HEK293T (cell line): ENCODE measurements around the gene ABLIM2.
"Not testable (repeated sequence)": the region's sequence is repeated elsewhere in the genome, so short reads cannot be mapped to it uniquely, and the experiment has no call there.

ENCODE experiments used
- CTCF ChIA-PET: fragments of 350-600 bp; formaldehyde crosslinking; extraction: SDS; loops from one replicate; lab custom pipeline; 2021; ENCODE audit warnings: antibody characterized with exemption, inconsistent platforms; lab: Yijun Ruan, JAX
- POLR2A ChIA-PET: fragments of 350-600 bp; formaldehyde crosslinking; extraction: SDS; loops from one replicate; lab custom pipeline; 2020; ENCODE audit warnings: antibody characterized with exemption, inconsistent platforms; lab: Yijun Ruan, JAX
- DNase-seq: peaks from one replicate; pipeline ENCODE4 v3.0.0; 2012; ENCODE audit warnings: mixed read lengths; ENCODE audit errors: extremely low spot score
- ARNT ChIP-seq: fragments of 450-650 bp; IDR thresholded peaks from 2 replicates; pipeline ENCODE4 v1.6.1; 2017; ENCODE audit warnings: mild to moderate bottlenecking
- BHLHE40 ChIP-seq: fragments of 450-650 bp; IDR thresholded peaks from 2 replicates; pipeline ENCODE4 v1.6.1; 2016; ENCODE audit warnings: mild to moderate bottlenecking, moderate library complexity, borderline replicate concordance
- CTBP1 ChIP-seq: fragments of 450-650 bp; IDR thresholded peaks from 2 replicates; pipeline ENCODE4 v1.6.1; 2016; ENCODE audit warnings: borderline replicate concordance
- ELF4 ChIP-seq: fragments of 450-650 bp; IDR thresholded peaks from 2 replicates; pipeline ENCODE4 v1.6.1; 2017; ENCODE audit warnings: antibody characterized with exemption
- FOXA1 ChIP-seq: fragments of 450-650 bp; IDR thresholded peaks from 2 replicates; pipeline ENCODE4 v1.6.1; 2016; ENCODE audit warnings: mild to moderate bottlenecking
- FOXK2 ChIP-seq: fragments of 450-650 bp; IDR thresholded peaks from 2 replicates; pipeline ENCODE4 v1.6.1; 2016; ENCODE audit warnings: mild to moderate bottlenecking
- FOXM1 ChIP-seq: fragments of 450-650 bp; IDR thresholded peaks from 2 replicates; pipeline ENCODE4 v1.6.1; 2017; ENCODE audit warnings: mild to moderate bottlenecking, borderline replicate concordance
- HDGF ChIP-seq: fragments of 450-650 bp; IDR thresholded peaks from 2 replicates; pipeline ENCODE4 v1.6.1; 2017; ENCODE audit warnings: antibody characterized with exemption, borderline replicate concordance
- L3MBTL2 ChIP-seq: fragments of 450-650 bp; conservative IDR thresholded peaks from 2 replicates; pipeline ENCODE4 v1.6.1; 2016; ENCODE audit warnings: mild to moderate bottlenecking
- LEF1 ChIP-seq: fragments of 450-650 bp; IDR thresholded peaks from 2 replicates; pipeline ENCODE4 v1.6.1; 2017; ENCODE audit warnings: mild to moderate bottlenecking, borderline replicate concordance
- NFRKB ChIP-seq: fragments of 450-650 bp; IDR thresholded peaks from 2 replicates; pipeline ENCODE4 v1.6.1; 2016; ENCODE audit warnings: mild to moderate bottlenecking, moderate library complexity
- SP1 ChIP-seq: fragments of 450-650 bp; IDR thresholded peaks from 2 replicates; pipeline ENCODE4 v1.6.1; 2017
- SUZ12 ChIP-seq: fragments of 450-650 bp; IDR thresholded peaks from 2 replicates; pipeline ENCODE4 v1.6.1; 2016; ENCODE audit warnings: mild to moderate bottlenecking
- TARDBP ChIP-seq: fragments of 450-650 bp; IDR thresholded peaks from 2 replicates; pipeline ENCODE4 v1.6.1; 2016
- ZNF384 ChIP-seq: fragments of 450-650 bp; IDR thresholded peaks from 2 replicates; pipeline ENCODE4 v1.6.1; 2016
- TF ChIP-seq, protein P1 (sequence below): fragments of 450-650 bp; IDR thresholded peaks from 2 replicates; pipeline ENCODE4 v1.6.1; 2016

Gene ABLIM2

DNA sequence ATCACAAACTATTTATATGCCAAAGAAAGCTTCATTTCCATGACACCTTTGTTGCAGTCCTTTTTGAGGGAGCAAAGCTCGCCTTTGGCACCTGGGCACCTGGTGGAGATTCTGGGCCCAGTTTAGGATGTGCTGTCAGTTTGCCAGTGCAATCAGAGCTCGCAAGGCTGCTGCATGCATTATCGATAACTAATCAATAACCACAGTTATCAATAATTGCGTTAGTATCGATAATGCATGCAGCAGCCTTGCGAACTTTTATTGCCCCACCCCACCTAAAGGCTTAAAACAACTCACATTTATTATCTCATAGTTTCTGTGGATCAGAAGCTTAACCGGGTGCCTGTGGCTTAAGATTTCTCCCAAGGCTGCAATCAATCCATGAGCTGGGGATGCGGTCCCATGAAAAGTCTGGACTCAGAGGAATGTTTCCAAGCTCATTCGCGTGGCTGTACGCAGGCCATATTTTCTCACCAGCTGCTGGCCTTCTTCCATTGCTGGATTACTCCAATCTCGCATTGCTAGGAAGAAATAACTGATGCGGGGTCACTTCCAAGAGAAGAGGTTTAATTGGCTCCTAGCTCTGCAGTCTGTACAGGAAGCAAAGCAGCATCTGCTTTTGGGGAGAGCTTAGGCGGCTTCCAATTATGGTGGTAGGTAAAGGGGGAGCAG, 212.8 kb downstream of the ABLIM2 start:
- ChIA-PET CTCF (no interaction called here), POLR2A (interaction anchor here (0.6 kb wide), 1 partner anchor 259 kb away, joined by 3 read pairs; no protein-coding TSS in a partner anchor)
- no peak for DNase-seq
- TF ChIP-seq LEF1 (no peak), NFRKB (no peak), SUZ12 (no peak), CTBP1 (no peak), FOXK2 (no peak), L3MBTL2 (no peak), HDGF (no peak), FOXM1 (no peak), ZNF384 (no peak), SP1 (no peak)

DNA sequence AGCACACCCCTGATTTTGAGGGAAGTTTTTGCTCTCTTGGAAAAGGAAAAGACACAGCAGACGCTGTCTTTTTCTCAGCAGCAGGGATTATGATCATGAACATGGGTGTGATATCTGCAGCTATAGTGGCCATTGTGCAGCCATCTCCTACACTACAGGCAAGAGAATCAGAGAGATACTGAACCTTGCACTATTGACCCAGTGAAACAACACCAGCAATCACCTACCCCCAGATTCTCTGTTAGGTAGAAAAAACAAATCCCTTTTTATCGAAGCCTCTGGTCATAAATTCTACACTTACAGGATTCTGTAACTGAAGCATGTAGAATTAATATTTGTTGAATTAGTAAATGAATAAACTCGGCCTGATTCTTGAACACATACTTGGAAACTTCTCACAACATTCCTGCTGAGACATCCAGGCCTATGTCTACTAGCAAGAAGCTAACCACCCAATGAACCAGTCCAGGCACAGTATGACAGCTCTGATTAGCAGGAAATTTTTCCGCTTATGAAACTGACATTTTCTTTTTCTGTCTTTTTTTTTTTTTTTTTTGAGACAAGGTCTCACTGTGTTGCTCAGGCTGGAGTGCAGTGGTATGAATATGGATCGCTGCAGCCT, 213.9 kb downstream of the ABLIM2 start:
- DNase-seq: no peak
- no peak for TF ChIP-seq L3MBTL2
- no peak for TF ChIP-seq CTBP1
- TF ChIP-seq ARNT: no peak
- no peak for TF ChIP-seq FOXM1
- no peak for TF ChIP-seq BHLHE40
- no peak for TF ChIP-seq NFRKB
- TF ChIP-seq HDGF: no peak
- TF ChIP-seq ELF4: no peak
- TF ChIP-seq SUZ12: no peak
- TF ChIP-seq SP1: no peak
- no peak for TF ChIP-seq FOXK2
- TF ChIP-seq ZNF384: no peak
- TF ChIP-seq TARDBP: no peak
- no peak for TF ChIP-seq LEF1
- TF ChIP-seq FOXA1: no peak
- TF ChIP-seq, protein P1, sequence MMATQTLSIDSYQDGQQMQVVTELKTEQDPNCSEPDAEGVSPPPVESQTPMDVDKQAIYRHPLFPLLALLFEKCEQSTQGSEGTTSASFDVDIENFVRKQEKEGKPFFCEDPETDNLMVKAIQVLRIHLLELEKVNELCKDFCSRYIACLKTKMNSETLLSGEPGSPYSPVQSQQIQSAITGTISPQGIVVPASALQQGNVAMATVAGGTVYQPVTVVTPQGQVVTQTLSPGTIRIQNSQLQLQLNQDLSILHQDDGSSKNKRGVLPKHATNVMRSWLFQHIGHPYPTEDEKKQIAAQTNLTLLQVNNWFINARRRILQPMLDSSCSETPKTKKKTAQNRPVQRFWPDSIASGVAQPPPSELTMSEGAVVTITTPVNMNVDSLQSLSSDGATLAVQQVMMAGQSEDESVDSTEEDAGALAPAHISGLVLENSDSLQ: no peak
- CTCF ChIA-PET: interaction anchor here (0.6 kb wide), 1 partner anchor 212 kb away, joined by 3 read pairs; no protein-coding TSS in a partner anchor
- POLR2A ChIA-PET: no interaction called here

DNA sequence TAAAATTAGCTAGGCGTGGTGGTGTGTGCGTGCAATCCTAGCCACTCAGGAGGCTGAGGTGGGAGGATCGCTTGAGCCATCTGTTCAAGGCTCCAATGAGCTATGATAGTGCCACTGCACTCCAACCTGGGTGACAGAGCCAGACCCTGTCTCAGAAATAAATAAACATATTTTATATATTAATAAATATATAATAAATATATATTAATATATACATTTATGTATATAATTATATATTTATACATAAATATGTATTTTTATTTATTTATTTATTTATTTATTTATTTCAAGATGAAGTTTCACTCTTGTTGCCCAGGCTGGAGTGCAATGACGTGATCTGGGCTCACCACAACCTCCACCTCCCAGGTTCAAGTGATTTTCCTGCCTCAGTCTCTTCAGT, 214.9 kb downstream of the ABLIM2 start:
- DNase-seq, CTCF ChIA-PET, POLR2A ChIA-PET: not testable (repeated sequence)

DNA sequence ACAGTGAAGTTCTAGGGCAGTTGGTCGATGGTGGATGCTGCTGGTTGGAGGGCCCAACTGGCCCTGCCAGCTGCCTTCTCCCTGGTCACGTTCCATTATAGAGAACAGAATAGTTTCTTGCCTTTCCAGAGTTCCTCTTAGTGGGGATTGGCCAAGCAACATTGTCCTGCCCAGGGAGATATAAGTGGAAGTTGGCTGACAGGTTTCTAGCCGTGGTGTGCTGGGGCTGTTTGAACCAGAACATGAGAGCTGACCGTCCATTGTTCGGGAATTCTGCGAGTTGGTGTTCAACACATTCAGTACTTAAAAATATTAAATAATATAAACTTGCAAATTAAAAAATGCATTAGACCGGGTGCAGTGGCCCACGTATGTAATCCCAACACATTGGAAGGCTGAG, 215.4 kb downstream of the ABLIM2 start:
- ChIA-PET POLR2A (no interaction called here), CTCF (no interaction called here)
- TF ChIP-seq FOXM1 (no peak), ARNT (no peak), HDGF (no peak), SUZ12 (no peak), BHLHE40 (no peak), CTBP1 (no peak), LEF1 (no peak), FOXA1 (no peak), ELF4 (no peak), ZNF384 (no peak), NFRKB (no peak), SP1 (no peak), L3MBTL2 (no peak), FOXK2 (no peak), TARDBP (no peak)
- TF ChIP-seq, protein P1: no peak
- no peak for DNase-seq

DNA sequence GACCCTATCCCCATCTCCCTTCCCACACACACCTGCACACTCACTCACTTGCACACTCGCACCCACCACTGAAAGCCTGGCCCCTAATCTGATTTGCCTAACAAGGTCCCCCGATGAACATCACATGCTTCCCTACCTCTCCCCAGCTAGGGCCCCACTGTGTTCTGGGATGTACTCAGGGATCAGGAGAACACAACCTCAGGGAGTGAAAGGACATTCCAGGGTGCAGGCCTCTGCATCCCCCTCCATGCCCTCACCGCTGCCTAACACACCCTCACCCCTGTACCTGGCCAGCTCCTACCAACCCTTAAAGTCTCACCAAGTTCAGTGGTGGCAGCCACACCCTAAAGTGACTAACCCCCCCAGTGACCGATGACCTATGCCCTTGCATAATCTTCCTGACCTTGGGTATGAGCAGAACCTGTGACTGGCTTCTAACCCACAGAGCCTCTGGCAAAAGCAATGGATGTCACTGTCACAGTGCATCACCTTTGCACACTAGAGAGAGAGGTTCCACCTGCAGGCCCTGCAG, 216.6 kb downstream of the ABLIM2 start:
- DNase-seq: no peak
- ChIA-PET POLR2A (no interaction called here), CTCF (no interaction called here)
- TF ChIP-seq LEF1 (no peak), CTBP1 (no peak), FOXM1 (no peak), NFRKB (no peak)

DNA sequence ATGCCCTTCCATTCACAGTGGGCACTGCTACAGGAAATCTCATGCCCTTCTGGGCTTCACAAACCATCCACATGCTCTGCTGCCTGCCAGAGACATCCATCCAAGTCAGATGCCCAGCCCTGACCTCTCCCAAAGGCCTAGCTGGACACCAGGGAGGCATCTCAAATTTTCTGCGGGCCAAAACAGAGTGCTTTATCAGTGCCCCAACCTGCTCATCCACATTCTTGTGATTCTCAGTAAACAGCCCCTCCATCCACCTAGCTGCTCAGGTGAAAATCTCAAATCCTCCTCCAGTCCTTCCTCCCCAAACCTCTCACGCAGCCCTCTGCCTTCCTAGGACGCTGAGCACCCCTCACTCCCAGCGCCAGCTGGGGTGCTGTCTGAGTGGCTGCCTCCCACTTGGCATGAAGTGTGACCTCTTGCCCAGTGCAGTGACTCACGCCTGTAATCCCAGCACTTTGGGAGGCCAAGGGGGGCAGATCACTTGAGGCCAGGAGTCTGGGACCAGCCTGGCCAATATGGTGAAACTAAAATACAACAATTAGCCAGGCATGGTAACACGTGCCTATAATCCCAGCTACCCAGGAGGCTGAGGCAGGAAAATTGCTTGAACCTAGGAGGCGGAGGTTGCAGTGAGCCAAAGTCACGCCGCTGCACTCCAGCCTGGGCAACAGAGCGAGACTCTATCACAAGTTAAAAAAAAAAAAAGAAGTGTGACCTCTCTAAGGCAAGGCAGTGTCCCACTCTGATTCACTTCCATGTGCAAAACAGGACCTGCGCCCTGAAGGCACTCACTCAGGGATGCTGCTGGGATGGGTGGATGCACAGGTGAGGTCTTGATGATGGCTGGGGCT, 217.3 kb downstream of the ABLIM2 start:
- DNase-seq: no peak
- ChIA-PET POLR2A (no interaction called here), CTCF (no interaction called here)
- TF ChIP-seq ARNT: no peak
- no peak for TF ChIP-seq BHLHE40
- TF ChIP-seq ELF4: no peak
- TF ChIP-seq SP1: no peak
- TF ChIP-seq, protein P1: no peak
- TF ChIP-seq LEF1: no peak
- TF ChIP-seq ZNF384: no peak
- no peak for TF ChIP-seq NFRKB
- TF ChIP-seq SUZ12: no peak
- TF ChIP-seq L3MBTL2: no peak
- TF ChIP-seq CTBP1: no peak
